HG03460 (cell line): ENCODE measurements around the gene NNMT.

Experiments used
- ATAC-seq: cut with Tn5 transposase; IDR thresholded peaks from one replicate; pipeline ENCODE4 v1.9.1; 2021; ENCODE audit not compliant: unreplicated experiment

Gene NNMT

DNA sequence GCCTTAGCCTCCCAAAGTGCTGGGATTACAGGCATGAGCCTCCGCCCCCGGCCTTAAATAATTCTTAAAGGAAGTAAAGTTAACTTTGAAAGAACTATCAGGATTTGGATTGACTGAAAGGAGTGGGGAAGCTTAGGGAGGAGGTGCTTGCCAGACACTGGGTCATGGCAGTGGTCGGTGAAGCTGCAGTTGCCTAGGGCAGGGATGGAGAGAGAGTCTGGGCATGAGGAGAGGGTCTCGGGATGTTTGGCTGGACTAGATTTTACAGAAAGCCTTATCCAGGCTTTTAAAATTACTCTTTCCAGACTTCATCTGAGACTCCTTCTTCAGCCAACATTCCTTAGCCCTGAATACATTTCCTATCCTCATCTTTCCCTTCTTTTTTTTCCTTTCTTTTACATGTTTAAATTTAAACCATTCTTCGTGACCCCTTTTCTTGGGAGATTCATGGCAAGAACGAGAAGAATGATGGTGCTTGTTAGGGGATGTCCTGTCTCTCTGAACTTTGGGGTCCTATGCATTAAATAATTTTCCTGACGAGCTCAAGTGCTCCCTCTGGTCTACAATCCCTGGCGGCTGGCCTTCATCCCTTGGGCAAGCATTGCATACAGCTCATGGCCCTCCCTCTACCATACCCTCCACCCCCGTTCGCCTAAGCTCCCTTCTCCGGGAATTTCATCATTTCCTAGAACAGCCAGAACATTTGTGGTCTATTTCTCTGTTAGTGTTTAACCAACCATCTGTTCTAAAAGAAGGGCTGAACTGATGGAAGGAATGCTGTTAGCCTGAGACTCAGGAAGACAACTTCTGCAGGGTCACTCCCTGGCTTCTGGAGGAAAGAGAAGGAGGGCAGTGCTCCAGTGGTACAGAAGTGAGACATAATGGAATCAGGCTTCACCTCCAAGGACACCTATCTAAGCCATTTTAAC is at the start of gene NNMT:
NNMT (plus strand) TSS at position 724 of the 929 bp plus-strand sequence; CDS start at position 882, 158 bp downstream.
- no peak for ATAC-seq

DNA sequence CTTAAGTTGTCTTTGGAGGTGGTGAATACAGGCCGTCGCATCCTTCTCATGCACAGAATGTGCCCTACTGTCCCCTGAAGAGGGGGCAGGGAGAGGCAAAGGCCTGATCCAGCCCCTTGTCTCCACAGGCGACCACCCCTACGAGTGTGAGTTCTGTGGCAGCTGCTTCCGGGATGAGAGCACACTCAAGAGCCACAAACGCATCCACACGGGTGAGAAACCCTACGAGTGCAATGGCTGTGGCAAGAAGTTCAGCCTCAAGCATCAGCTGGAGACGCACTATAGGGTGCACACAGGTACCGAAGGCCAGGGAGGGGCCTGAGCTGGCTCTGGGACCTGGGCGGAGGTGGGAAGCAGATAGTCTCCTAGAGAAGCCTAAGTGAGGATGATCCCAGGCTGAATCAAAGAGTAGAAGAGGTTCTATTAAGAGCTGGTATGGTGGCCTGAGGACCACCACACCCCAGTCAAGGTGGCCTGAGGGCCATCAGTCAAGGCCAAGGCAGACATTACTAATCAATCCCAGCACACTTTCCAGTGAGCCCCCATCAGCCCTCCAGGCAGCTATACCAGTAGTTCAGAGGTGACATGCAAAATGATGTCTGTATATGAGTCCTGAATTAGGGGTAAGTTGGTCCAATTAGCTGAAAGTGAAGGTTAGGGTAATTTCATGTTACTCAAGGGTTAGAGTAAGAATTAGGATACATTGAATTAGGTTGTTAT is 49.0 kb upstream of the NNMT start:
- no peak for ATAC-seq

DNA sequence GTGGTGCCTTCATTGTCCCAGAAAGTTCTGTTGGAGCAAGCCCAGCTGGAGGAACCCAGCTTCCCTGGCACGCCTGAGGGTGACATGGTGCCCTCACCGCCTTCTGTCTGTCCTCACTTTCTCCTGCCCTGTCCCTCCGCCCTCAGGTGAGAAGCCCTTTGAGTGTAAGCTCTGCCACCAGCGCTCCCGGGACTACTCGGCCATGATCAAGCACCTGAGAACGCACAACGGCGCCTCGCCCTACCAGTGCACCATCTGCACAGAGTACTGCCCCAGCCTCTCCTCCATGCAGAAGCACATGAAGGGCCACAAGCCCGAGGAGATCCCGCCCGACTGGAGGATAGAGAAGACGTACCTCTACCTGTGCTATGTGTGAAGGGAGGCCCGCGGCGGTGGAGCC is 46.0 kb upstream of the NNMT start:
- no peak for ATAC-seq

DNA sequence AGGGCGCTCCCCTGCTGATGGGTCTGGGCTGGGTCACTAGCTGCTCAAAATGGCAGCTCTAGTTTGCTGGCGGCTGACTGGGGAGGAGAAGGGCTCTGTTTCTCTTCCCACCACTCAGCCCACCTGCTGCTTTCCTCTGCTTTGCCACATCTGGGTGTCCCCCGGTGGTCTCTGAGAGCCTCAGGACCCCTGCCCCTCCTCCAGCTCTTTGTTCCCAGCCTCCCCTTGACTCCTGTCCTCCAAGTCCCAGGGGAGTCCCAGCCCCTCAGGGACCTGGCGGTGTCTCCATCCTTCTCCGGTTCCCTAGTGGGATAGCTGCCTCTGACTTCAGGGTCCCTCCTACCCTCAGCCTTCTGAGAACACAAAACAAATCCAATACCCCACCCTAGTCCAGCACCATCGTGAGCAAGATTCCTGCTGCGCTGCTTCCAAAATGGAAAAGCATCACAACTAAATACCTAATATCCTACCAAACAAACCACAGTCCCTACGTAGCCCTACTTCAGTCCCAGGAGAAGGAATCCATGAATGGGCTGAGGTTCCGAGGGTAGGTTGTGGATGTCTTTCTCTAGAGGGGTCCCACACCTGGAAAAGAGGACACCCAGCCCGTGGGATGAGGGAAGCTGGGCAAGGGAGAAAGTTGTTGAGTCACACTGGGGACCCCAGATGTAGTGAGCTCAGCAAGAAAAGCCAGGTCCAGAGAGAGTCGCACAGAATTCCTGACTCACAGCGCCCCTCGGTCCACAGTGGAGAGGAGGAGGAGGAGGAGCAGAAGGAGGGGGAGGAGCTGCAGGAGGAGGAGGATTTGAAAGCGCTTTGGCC is 45.0 kb upstream of the NNMT start:
- ATAC-seq: no peak

DNA sequence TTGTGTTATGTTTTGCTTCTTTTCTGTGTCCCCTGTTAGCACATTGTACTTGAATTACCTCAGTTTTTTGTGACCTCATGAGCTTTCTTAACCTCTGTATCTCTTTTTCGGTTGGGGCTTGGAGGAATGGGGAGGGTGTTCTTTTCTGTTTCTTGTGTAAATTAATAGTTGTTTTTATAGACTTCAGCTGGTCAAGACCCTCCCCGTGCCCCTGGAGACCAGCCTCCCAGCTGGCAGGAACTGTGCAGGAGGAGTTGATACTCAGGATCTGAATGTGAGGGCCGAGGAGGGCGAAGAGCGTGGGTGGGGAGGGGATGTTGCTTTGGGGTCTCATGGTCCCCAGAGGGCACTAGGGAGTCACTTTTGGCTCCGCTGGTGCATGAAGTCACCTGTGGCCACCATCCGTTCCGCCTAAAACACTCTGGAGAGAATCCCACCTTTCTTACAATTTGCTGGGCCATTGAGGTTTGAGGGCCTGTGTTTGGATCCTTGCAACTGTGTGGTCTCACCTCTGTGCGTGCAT is 44.3 kb upstream of the NNMT start:
- no peak for ATAC-seq

DNA sequence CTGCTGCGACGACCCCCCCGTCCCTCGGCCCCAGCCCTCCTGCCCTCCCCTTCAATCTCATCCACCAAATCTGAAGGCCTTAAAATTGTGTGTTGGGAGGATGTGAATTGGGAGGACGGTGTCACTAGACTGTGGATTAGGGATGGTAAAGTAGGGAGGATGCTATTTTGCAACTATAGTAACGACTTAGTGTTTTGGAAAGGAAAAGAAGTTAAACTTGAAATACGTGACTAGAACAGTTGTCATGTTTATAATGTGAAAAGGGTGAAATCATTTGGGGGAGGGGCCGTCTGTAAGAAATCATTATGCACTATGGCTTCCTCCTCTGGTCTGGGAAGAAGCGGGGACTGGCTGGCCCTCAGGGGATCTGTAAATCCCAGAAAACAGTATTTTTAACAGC is 43.4 kb upstream of the NNMT start:
- ATAC-seq: no peak

DNA sequence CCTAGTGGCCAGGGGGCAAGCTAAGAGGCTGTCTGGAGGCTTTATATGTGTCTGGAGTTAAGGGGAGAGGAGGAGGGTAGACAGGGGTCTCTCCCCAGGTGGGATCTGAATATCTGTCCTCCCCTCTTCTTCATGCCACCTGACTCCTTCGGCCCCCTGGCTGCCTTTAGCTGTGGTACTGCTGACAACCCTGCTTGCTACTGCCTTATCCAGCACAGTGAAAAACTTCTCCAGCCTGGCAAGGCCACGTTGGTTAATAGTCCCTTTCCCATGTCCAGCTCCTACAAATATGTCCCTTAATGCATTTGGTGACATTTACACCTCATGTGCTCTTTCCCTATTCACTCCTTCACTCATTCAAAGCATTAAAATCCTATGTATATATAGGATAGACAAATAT is 42.4 kb upstream of the NNMT start:
- ATAC-seq: no peak

DNA sequence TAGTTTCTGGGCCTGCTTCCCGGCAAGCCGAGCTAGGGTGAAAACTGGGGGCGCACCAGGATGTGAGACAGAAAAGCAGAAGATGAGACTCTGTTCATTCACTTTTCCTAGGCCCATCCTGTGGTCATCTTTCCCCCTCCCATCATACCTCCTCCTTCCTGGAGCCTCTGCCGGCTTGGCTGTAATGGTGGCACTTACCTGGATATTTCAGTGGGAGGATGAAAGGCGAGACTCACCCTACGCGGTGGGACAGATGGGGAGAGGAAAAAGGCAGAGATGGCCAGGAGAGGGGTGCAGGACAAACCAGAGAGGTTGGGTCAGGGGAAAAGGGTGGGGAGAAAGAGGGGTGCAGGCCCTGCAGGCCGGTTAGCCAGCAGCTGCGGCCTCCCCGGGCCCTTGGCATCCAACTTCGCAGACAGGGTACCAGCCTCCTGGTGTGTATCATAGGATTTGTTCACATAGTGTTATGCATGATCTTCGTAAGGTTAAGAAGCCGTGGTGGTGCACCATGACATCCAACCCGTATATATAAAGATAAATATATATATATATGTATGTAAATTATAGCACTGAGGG is 41.5 kb upstream of the NNMT start:
- ATAC-seq: no peak

DNA sequence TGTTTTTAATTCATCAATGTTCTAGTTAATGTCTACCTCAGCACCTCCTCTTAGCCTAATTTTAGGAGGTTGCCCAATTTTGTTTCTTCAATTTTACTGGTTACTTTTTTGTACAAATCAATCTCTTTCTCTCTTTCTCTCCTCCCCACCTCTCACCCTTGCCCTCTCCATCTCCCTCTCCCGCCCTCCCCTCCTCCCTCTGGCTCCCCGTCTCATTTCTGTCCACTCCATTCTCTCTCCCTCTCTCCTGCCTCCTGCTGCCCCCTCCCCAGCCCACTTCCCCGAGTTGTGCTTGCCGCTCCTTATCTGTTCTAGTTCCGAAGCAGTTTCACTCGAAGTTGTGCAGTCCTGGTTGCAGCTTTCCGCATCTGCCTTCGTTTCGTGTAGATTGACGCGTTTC is 40.9 kb upstream of the NNMT start:
- ATAC-seq: no peak

DNA sequence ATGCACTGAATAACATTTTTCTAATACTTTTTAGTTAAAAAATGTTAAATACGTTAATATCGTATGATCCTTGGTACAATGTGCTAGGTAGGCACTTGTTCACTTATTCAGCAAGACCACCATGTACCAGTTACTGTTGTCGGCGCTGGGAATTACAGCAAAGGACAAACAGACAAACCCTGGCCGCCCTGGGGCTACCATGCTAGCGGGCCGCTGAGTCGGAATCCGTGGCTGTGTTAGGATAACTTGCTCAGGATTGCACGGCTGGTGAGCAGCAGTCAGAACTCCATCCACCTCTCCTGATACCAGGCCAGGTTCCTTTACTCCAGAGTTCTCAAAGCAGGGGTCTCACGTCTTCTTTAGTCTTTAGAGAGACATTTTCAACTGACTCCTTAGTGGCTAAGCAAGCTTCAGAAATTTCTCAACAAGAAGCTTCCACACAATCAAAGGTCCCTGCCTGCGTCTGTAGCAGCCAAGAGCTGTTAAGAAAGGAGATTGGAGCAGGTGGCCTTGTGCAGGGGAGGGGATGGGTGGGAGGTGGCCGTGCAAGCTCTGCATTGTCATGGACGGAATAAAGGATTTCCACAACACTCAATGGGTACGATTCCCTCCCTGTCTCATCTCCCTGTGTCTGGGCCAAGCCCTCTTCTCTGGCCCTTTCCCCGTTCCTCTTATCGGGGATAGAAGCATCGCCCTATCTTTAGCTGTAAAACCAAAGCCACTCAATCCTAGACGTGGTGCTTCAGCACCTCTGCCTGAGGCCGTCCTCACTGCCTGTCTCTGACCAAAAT is 39.8 kb upstream of the NNMT start:
- ATAC-seq: no peak

DNA sequence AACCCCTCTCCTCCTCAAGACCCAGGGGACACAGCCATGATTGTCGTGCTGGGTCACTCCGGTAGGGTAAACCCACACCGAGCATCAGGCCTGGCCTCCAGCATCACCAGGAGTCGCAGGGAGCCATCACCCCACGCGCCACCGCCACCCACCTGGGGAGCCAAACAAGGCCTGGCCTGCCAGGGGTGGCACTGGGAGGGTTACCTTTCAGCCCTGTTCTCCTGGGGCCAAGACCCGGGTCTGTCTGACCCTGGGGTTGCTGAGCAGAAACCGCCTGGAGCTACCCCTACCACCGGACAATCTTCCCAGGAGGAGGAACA is 39.3 kb upstream of the NNMT start:
- no peak for ATAC-seq

DNA sequence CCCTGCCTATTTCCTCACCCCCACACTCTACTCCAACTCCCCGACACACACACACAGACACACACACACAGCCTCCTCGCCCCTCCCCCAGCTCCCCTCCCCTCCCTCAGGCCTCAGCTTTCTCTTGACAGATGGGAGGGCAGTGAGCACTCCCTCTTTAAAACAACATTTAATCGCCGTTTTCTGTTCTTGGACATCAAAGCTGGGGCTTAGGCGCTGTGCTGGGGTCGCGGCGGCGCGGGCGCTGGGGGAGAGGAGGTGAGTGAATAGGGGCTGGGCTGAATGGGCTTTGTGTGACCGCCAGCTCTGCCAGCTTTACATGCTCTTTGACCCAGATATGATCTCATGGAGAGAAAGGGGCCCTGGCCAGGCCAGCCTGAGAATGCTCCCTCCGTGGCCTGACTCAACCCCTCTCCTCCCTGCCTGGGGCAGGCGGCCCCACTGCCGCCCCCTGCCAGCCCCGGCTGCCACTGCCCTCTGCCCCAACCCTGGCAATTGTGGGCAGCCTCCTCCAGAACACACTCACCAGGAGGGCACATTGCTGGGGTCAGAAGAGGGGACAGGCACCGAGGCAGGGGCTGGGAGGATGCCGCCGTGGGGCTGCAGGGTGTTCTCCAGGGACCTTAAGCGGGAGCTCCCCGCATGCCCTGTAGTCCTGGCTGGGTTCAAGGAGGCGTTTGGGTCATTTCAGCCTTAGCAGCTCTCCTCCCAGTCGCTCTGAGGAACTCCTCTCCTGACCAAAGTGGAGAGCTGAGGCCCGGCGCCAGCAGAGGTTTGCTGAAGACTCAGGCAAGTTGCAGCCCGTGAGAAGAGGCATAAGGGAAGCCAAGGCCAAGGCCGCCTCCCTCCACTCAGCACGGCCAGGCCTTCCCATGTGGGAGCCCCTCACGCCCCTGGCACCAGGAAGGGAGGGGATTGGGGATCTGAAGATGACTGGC is 38.3 kb upstream of the NNMT start:
- no peak for ATAC-seq

DNA sequence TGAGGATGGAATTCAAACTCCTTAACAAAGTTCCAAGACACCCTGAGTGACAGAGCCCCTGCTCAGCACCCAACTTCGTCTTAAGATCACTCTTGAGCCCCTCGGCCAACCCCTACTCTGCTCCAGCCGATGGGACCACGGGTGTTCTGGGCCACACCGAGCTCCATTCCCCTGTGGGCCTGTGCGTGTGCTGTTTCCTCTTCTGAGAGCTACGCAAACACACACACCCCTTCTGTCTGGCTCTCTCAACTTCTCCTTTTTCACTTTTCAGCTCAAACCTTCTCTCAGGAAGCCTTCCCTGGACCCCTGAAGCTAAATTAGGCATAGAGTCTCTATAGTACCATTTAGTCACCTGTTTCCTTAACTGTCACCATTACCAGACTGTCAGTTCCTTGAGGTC is 37.5 kb upstream of the NNMT start:
- no peak for ATAC-seq

DNA sequence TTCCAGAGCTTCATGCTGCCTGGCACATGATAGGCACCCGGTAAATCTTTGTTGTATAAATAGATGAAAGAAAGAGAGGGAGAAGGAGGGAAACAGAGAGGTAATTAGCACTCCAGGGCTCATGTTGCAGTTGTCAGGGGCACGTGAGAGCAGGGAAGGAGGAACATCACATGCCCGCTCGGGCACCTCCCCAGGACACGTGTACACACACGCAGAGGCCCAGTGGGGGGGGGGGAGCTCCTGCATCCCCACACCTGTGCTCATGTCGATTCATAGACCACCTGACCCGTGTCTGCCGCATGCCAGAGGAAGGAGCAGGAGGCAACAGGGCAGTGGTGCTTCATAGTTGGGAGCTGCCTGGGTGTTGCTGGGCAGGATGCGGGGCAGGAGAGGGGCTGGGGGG is 37.1 kb upstream of the NNMT start:
- ATAC-seq: no peak

DNA sequence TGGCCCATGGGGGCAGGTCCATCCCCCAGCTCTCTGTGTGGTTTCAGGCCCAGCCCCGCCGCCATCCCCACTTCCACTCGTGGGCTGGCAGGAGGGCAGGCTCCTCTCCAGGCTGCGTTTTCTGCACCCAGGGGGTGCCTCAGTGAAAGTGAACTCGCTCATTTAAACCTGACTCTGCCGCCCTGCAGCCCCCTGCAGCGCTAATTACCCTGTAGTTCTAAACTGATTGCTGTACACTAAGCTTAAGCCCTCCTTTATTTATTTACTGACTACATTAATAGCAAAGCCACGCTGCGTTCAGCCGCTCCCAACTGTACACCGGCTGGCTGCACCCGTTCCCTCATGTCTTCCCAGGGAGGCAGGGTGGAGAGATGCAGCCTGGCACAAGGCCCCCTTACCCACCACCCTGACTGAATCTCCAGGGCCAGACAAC is 36.6 kb upstream of the NNMT start:
- ATAC-seq: no peak

DNA sequence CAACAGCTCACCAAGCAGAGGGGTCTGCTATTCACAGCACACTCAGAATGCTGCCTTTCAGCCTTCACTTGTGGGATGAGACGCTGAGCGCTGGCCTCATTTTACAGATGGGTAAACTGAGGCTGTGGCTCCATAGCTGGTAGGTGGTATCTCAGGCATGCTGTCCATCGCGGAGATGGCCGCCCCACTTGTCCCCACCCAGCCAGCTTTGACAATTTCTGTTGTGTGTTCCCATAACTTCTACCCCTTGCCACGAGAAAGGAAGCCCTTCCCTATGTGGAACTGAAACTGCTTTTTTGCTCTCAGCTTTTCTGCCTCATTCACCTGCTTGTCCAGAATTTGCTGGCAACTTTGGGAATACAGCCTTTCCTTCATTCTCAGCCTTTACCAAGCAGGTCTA is 36.1 kb upstream of the NNMT start:
- ATAC-seq: no peak

DNA sequence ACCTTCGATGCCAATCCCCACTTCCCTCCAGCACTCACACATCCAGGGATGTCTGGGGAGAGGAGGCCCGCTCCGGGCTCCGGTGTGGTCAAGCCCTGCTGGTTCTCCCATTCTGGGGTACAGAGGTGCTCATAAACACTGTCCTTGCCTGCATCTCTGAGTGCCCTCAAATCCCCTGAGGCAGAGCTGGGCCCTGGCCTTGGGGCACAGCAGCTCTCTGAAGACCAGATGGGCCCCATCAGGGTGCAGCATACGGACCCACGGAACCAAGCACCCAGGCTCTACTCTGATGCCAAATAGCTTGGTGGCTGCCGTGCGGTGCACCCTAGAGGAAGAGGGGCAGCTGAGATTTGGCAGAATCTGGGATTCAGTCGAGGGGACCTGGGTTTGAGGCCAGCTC is 35.7 kb upstream of the NNMT start:
- no peak for ATAC-seq

DNA sequence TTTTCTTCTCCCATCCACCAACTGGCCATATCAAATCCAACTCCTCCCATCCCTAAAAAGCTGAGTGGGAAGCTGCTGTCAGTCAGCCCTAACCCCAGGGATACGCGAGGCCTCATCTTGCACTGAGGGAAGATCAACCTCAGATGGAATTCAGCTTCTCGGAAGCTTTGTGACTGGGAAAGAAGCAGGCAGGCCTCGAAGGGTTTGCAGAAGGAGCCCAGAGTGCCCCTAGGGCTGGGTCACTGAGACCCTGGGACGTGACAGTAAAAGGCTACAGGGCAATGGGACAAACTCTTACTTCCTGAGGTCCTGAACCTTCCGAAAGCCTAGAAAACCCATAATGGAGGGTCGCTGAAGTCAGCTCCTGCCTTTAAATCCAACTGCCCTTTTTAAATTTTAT is 34.4 kb upstream of the NNMT start:
- no peak for ATAC-seq
